K562 (cell line): ENCODE measurements around the gene GXYLT2. TPM values are rescaled to one million over a fixed set of nuclear protein-coding genes. Genes with fewer than 3 reads are reported as not detected.

Experiments
- LEF1 ChIP-seq: fragments of 450-650 bp; IDR thresholded peaks from 2 replicates; pipeline ENCODE4 v1.6.1; 2016; ENCODE audit warnings: mild to moderate bottlenecking
- NFXL1 ChIP-seq: fragments of 450-650 bp; formaldehyde crosslinking; IDR thresholded peaks from 2 replicates; pipeline ENCODE4 v1.4.0; 2021; ENCODE audit warnings: mild to moderate bottlenecking
- NR4A1 ChIP-seq, 2 experiments: fragments of 250-450 bp in 1 of 2; fragments of 450-650 bp in 1 of 2; sonication (Bioruptor Pico) in 1 of 2; IDR thresholded peaks; 2 replicates each; pipeline versions ENCODE4 v1.4.0 to v1.6.1; 2016 to 2020; ENCODE audit warnings: mild to moderate bottlenecking in 2 of 2, missing compliant biosample characterization in 1 of 2, missing genetic modification characterization in 1 of 2, moderate library complexity in 1 of 2
- ZBTB5 ChIP-seq: fragments of 450-650 bp; IDR thresholded peaks from 2 replicates; pipeline ENCODE4 v1.6.1; 2017; ENCODE audit warnings: antibody characterized with exemption
- ZNF592 ChIP-seq: fragments of 450-650 bp; IDR thresholded peaks from 2 replicates; pipeline ENCODE4 v1.6.1; 2017; ENCODE audit warnings: antibody characterized with exemption, mild to moderate bottlenecking
- polyA plus RNA-seq, 8 experiments: library from polyadenylated mRNA; depleted of rRNA in 4 of 8; stranded (reverse) in 5 of 8; unstranded in 3 of 8; fragments of >200 nt; fragmentation: Nextera tagmentation in 2 of 8; fragmentation: Illumina TruSeq in 1 of 8; extraction: Ambion mirVana in 2 of 8; extraction: Trizol in 1 of 8; gene quantifications; 2 replicates each; pipeline versions ENCODE4 v1.2.1 to v1.2.3, GENCODE V29; 2011 to 2014; ENCODE audit warnings: inconsistent platforms in 1 of 8, missing spikeins in 1 of 8
- total RNA-seq, 7 experiments: library from RNA; depleted of rRNA in 6 of 7; stranded (reverse); fragments of >200 nt in 6 of 7; fragmentation: Illumina TruSeq in 2 of 7; extraction: Trizol in 2 of 7; gene quantifications; 2 replicates each; pipeline versions ENCODE4 v1.2.1 to v1.2.3, GENCODE V29; 2011 to 2021; ENCODE audit warnings: low replicate concordance in 1 of 7
- TF ChIP-seq, protein P1 (sequence below): sonication (generic); formaldehyde crosslinking; IDR thresholded peaks from 2 replicates; pipeline ENCODE4 v1.8.0; 2022; ENCODE audit warnings: mild to moderate bottlenecking, missing genetic modification reagents
- TF ChIP-seq, protein P2 (sequence below), 3 experiments: fragments of 200-800 bp in 1 of 3; sonication (Bioruptor generic) in 1 of 3; sonication (generic) in 1 of 3; formaldehyde crosslinking in 1 of 3; IDR thresholded peaks; 2 replicates each; pipeline versions ENCODE4 v1.6.1 to v1.8.0; 2016 to 2022; ENCODE audit warnings: mild to moderate bottlenecking in 2 of 3, missing compliant biosample characterization in 2 of 3, missing genetic modification characterization in 2 of 3, missing genetic modification reagents in 1 of 3
- TF ChIP-seq, protein P3 (sequence below), 2 experiments: fragments of 450-650 bp; IDR thresholded peaks; 2 replicates each; pipeline ENCODE4 v1.6.1; 2016; ENCODE audit warnings: mild to moderate bottlenecking in 2 of 2, borderline replicate concordance in 1 of 2, low read depth in 1 of 2, moderate library complexity in 1 of 2

Gene GXYLT2
- total and polyA plus RNA-seq, 9 of the 15 experiments (the other 6 are each of a cell fraction or from before 2014, with no cell fraction given), result 0.71 to 6.0 (median 3.3) TPM

DNA sequence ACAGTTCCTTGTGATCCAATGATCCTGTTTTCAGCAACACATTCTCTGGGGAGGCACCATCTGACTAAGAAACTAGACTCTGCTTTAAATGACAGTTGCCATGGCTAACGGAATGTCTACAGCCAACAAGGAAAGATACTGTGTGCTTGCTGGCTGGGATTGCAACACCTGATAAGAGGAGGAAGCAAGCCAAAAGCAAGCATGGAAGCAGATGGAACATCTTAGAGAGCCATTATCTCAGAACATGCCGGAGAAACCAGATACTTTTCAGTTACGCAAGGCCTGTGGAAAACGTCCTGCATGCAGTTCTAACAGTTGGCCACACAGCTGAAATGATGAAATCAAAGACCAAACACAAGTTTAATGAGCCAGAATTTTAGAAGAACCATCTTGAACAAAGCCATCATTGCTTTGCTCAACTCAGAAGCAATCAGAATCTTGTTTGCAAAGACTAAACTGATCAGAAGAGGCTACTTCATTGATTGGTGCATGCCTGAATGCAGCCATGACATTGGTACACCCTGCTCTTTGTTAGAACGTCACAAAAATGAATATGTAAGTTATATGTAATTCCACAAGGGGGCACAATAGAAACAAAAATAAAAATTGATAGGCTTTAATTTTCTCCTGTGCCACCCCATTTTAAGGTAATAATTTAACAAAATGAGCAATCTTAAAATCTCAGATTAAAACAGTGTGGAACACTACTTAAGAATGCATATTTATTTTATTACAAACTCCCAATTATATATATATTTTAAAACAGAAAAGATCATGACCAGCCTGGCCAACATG, 50.8 kb downstream of the GXYLT2 start (continued):
- no peak; the same call in 1 of the 2 replicates for TF ChIP-seq ZNF592
- no peak for TF ChIP-seq NFXL1 (CRISPR knock-in tag)
- TF ChIP-seq, protein P1, sequence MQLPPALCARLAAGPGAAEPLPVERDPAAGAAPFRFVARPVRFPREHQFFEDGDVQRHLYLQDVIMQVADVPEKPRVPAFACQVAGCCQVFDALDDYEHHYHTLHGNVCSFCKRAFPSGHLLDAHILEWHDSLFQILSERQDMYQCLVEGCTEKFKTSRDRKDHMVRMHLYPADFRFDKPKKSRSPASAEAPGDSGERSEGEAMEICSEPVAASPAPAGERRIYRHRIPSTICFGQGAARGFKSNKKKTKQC (CRISPR knock-in tag), result no peak
- no peak for TF ChIP-seq NR4A1 (CRISPR knock-in tag; IDR thresholded peaks at IDR 0.05)
- TF ChIP-seq NR4A1 (tag; IDR thresholded peaks at IDR 0.05), result no peak
- TF ChIP-seq ZBTB5, result no peak
- TF ChIP-seq, protein P2, sequence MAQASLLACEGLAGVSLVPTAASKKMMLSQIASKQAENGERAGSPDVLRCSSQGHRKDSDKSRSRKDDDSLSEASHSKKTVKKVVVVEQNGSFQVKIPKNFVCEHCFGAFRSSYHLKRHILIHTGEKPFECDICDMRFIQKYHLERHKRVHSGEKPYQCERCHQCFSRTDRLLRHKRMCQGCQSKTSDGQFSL (CRISPR knock-in tag; IDR thresholded peaks at IDR 0.05), result no peak
- TF ChIP-seq, protein P2 (tag; IDR thresholded peaks at IDR 0.05), result no peak
- TF ChIP-seq LEF1, result 0 out of 2 replicates have a peak, but pooled peaks have one; percentile 47
- TF ChIP-seq, protein P3, sequence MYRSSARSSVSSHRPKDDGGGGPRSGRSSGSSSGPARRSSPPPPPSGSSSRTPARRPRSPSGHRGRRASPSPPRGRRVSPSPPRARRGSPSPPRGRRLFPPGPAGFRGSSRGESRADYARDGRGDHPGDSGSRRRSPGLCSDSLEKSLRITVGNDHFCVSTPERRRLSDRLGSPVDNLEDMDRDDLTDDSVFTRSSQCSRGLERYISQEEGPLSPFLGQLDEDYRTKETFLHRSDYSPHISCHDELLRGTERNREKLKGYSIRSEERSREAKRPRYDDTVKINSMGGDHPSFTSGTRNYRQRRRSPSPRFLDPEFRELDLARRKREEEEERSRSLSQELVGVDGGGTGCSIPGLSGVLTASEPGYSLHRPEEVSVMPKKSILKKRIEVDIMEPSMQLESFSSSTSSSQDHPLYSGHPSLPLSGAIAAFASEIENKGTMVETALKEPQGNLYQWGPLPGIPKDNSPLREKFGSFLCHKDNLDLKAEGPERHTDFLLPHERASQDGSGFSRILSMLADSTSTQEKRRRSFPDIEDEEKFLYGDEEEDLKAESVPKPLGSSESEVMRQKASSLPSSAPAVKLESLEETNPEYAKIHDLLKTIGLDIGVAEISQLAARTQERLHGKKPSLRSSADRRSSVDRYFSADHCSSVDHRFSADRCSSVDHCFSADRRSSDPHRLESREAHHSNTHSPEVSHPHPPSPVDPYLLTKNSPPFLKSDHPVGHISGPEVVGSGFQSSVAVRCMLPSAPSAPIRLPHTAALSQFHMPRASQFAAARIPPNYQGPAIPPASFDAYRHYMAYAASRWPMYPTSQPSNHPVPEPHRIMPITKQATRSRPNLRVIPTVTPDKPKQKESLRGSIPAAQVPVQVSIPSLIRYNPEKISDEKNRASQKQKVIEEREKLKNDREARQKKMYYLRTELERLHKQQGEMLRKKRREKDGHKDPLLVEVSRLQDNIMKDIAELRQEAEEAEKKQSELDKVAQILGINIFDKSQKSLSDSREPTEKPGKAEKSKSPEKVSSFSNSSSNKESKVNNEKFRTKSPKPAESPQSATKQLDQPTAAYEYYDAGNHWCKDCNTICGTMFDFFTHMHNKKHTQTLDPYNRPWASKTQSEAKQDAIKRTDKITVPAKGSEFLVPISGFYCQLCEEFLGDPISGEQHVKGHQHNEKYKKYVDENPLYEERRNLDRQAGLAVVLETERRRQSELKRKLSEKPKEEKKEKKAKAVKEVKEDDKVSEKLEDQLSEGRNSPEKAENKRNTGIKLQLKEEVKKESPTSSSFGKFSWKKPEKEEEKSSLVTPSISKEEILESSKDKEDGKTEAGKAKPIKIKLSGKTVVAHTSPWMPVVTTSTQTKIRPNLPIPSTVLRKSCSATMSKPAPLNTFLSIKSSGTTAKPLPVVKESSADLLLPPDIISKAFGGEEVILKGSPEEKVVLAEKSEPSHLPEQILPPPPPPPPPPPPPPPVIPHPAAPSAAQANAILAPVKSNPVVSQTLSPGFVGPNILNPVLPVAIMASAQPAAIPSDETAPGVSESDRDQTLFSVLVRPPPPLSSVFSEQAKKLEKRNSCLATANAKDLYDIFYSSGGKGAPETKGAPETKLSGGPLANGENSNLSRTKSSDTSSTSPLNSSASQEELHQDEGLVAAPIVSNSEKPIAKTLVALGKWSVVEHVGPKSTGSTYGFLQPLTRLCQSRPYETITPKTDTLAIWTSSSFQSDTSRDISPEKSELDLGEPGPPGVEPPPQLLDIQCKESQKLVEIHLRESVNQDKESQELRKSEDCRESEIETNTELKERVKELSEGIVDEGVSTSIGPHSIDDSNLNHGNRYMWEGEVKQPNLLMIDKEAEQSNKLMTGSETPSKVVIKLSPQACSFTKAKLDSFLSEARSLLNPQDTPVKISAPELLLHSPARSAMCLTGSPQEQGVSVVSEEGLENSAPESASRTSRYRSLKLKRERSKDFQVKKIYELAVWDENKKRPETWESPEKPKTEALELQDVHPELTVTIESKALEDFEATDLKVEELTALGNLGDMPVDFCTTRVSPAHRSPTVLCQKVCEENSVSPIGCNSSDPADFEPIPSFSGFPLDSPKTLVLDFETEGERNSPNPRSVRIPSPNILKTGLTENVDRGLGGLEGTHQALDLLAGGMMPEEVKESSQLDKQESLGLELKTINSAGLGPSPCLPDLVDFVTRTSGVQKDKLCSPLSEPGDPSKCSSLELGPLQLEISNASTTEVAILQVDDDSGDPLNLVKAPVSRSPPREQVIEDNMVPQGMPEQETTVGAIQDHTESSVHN (IDR thresholded peaks at IDR 0.05; ENCODE audit: borderline replicate concordance in 1 of 2, low read depth in 1 of 2), result 0 out of 4 replicates have a peak, but pooled peaks of 1 of the 2 experiments have one; percentile 34
